ENCODE results near the gene DHFR2.
A peak's percentile ranks its signal among the peaks of the same experiment; 100 is the strongest.

DNA sequence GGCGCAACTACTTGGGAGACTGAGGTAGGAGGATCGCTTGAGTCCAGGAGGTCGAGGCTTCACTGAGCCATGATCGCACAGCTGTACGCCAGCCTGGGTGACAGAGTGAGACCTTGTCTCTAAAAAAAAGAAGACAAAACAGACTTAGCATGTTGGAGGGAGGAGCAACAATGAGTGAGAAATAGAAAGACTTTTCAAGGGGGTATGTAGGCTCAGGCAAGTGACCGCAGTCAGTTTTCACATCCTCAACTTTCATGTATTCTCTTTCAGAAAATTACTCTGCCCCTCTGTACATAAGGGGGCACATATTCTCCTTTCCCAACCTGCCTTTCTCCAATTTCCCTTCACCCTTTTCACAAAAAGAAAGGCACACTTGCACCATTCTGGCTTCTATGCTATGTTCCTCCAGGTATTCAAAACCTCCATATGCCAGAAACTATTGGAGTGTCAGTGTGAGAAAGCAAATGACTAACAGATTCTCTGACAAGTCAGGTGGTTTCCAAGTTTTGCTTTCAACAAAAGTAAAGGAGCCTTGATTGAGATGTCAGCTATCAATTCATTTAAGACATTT lies 7.7 kb upstream of the DHFR2 start:
- TF ChIP-seq EP300 (IDR thresholded peaks at IDR 0.05; ENCODE audit: borderline replicate concordance in 1 of 2, control insufficient read depth in 1 of 2, low read depth in 2 of 2, low read length in 2 of 2) (peak in 1 of 2 experiments; percentile 71; a peak in 1 of 4 replicates), ZNF24 (IDR thresholded peaks at IDR 0.05) (peak; percentile 85), POLR2A (IDR thresholded peaks at IDR 0.05; ENCODE audit: low read depth, low read length) (0 out of 2 replicates have a peak, but pooled peaks have one; percentile 20)
- TF ChIP-seq, protein P1, sequence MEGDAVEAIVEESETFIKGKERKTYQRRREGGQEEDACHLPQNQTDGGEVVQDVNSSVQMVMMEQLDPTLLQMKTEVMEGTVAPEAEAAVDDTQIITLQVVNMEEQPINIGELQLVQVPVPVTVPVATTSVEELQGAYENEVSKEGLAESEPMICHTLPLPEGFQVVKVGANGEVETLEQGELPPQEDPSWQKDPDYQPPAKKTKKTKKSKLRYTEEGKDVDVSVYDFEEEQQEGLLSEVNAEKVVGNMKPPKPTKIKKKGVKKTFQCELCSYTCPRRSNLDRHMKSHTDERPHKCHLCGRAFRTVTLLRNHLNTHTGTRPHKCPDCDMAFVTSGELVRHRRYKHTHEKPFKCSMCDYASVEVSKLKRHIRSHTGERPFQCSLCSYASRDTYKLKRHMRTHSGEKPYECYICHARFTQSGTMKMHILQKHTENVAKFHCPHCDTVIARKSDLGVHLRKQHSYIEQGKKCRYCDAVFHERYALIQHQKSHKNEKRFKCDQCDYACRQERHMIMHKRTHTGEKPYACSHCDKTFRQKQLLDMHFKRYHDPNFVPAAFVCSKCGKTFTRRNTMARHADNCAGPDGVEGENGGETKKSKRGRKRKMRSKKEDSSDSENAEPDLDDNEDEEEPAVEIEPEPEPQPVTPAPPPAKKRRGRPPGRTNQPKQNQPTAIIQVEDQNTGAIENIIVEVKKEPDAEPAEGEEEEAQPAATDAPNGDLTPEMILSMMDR (IDR thresholded peaks at IDR 0.05 in 2 of 3, conservative IDR thresholded peaks at IDR 0.05 in 1 of 3; ENCODE audit: control insufficient read depth in 2 of 3, extremely low read depth in 1 of 3, insufficient read depth in 1 of 3, low read depth in 3 of 3, low read length in 3 of 3) = no peak
